NT2/D1 (cell line): ENCODE data around the gene KY.

Experiments
- SUZ12 ChIP-seq: IDR thresholded peaks from 2 replicates; pipeline ENCODE4 v1.6.1; 2011; ENCODE audit not compliant: insufficient read length, insufficient read depth; ENCODE audit errors: extremely low read depth
- YY1 ChIP-seq: IDR thresholded peaks from 2 replicates; pipeline ENCODE4 v1.6.1; 2011; ENCODE audit not compliant: insufficient read length, insufficient read depth
- ZNF274 ChIP-seq: IDR thresholded peaks from 2 replicates; pipeline ENCODE4 v1.6.1; 2011; ENCODE audit warnings: mild to moderate bottlenecking, low read depth, low read length

DNA sequence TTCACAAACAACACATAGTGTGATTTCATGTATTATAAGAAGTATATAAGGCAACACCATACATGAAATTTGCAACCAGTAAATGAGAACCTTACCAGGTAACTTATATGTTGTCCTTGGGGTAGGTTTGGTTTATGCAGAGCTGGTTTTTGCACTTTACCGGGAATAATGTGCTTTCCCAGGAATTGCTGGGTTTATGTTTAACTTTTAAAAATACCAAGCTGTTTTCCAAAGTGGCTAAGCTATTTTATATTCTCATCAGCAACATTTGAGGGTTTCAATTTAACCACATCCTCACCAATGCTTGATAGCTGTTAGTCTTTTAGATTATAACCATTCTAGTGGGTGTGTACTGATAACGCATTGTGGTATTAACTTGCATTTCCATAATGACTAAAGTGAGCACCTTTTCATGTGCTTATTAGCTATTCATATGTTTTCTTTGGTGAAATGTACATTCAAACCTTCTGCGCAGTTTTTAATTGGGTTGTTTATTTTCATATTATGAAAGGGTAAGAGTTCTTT lies 71.6 kb downstream of the KY start:
- no peak for TF ChIP-seq YY1
- TF ChIP-seq ZNF274 = no peak
- TF ChIP-seq SUZ12 = no peak
